GM23338 (cell line): ENCODE results near the gene SIRPA. TPM values are rescaled to one million over a fixed set of nuclear protein-coding genes. Genes with fewer than 3 reads are reported as not detected.
A peak's percentile ranks its signal among the peaks of the same experiment; 100 is the strongest.
"Not testable (repeated sequence)": the region's sequence is repeated elsewhere in the genome, so short reads cannot be mapped to it uniquely, and the experiment has no call there.

Experiments
- ATAC-seq: fragments of 200-7000 bp; cut with Tn5 transposase; 3 replicates; pipeline ENCODE4 v1.9.1; 2020
- DNase-seq: peaks from one replicate; pipeline ENCODE4 v3.0.0-alpha.2; 2015; ENCODE audit warnings: low spot score
- H2AFZ ChIP-seq: fragments of 200-600 bp; sonication (generic); 2 replicates; pipeline ENCODE4 v1.8.0; 2016; ENCODE audit warnings: antibody characterized with exemption, mild to moderate bottlenecking, moderate library complexity
- H3F3A ChIP-seq: fragments of 200-600 bp; sonication (generic); replicated peaks from 2 replicates; pipeline ENCODE4 v1.8.0; 2017; ENCODE audit warnings: antibody characterized with exemption, mixed run types, low read depth
- H3K27ac ChIP-seq: fragments of 200-600 bp; sonication (generic); 2 replicates; pipeline ENCODE4 v1.6.1; 2016; ENCODE audit warnings: low read depth
- H3K27me3 ChIP-seq: fragments of 200-600 bp; sonication (generic); 2 replicates; pipeline ENCODE4 v1.8.0; 2016; ENCODE audit warnings: mild to moderate bottlenecking, mixed run types, moderate library complexity; ENCODE audit not compliant: insufficient read depth
- H3K36me3 ChIP-seq: fragments of 200-600 bp; sonication (generic); 2 replicates; pipeline ENCODE4 v1.8.0; 2016; ENCODE audit warnings: mild to moderate bottlenecking; ENCODE audit not compliant: insufficient read depth
- H3K4me1 ChIP-seq: fragments of 200-600 bp; sonication (generic); 2 replicates; pipeline ENCODE4 v1.8.0; 2016; ENCODE audit warnings: mild to moderate bottlenecking, moderate library complexity; ENCODE audit not compliant: insufficient read depth
- H3K4me2 ChIP-seq: fragments of 200-600 bp; sonication (generic); 2 replicates; pipeline ENCODE4 v1.7.1; 2017; ENCODE audit warnings: mixed run types
- H3K4me3 ChIP-seq: fragments of 200-600 bp; sonication (generic); 2 replicates; pipeline ENCODE4 v1.6.1; 2016; ENCODE audit warnings: mixed run types
- H3K79me2 ChIP-seq: fragments of 200-600 bp; sonication (generic); replicated peaks from 2 replicates; pipeline ENCODE4 v1.8.0; 2017; ENCODE audit warnings: mild to moderate bottlenecking; ENCODE audit not compliant: insufficient read depth
- H3K9me2 ChIP-seq: fragments of 200-600 bp; sonication (generic); 2 replicates; pipeline ENCODE4 v1.8.0; 2017; ENCODE audit not compliant: insufficient read depth
- H4K20me1 ChIP-seq: fragments of 200-600 bp; sonication (generic); replicated peaks from 2 replicates; pipeline ENCODE4 v1.8.0; 2017; ENCODE audit warnings: mild to moderate bottlenecking; ENCODE audit not compliant: insufficient read depth
- H3K27ac Mint-ChIP-seq: 2 replicates; pipeline ENCODE4 v1.8.0; 2020; ENCODE audit warnings: inconsistent platforms, mild to moderate bottlenecking, moderate library complexity, mixed read lengths
- H3K27me3 Mint-ChIP-seq: 3 replicates; pipeline ENCODE4 v1.8.0; 2022; ENCODE audit warnings: low read depth, mild to moderate bottlenecking, moderate library complexity, mixed read lengths, inconsistent platforms; ENCODE audit not compliant: insufficient read depth, poor library complexity
- H3K36me3 Mint-ChIP-seq: 3 replicates; pipeline ENCODE4 v1.8.0; 2021; ENCODE audit warnings: low read depth, mild to moderate bottlenecking, inconsistent platforms, moderate library complexity, mixed read lengths
- H3K4me1 Mint-ChIP-seq: 3 replicates; pipeline ENCODE4 v1.8.0; 2020; ENCODE audit warnings: mild to moderate bottlenecking, inconsistent platforms, mixed read lengths
- H3K4me3 Mint-ChIP-seq: 3 replicates; pipeline ENCODE4 v1.8.0; 2021; ENCODE audit warnings: moderate library complexity, mild to moderate bottlenecking, inconsistent platforms, mixed read lengths
- H3K9me3 Mint-ChIP-seq: 3 replicates; pipeline ENCODE4 v1.8.0; 2020; ENCODE audit warnings: moderate library complexity, mild to moderate bottlenecking, inconsistent platforms, mixed read lengths
- EZH2 ChIP-seq: fragments of 200-600 bp; sonication (generic); IDR thresholded peaks from one replicate; pipeline ENCODE4 v1.8.0; 2017; ENCODE audit warnings: antibody characterized with exemption, mild to moderate bottlenecking, low read depth; ENCODE audit not compliant: unreplicated experiment
- JUNB ChIP-seq: IDR thresholded peaks from one replicate; pipeline ENCODE4 v1.6.1; 2016; ENCODE audit warnings: antibody characterized with exemption; ENCODE audit not compliant: unreplicated experiment
- NANOG ChIP-seq: IDR thresholded peaks from 2 replicates; pipeline ENCODE4 v1.6.1; 2016; ENCODE audit warnings: antibody characterized with exemption, borderline replicate concordance
- STAT1 ChIP-seq: IDR thresholded peaks from one replicate; pipeline ENCODE4 v1.6.1; 2016; ENCODE audit warnings: antibody characterized with exemption; ENCODE audit not compliant: unreplicated experiment
- ZNF114 ChIP-seq: fragments of 250-450 bp; sonication (Bioruptor Pico); IDR thresholded peaks from 2 replicates; pipeline ENCODE4 v1.5.0; 2020; ENCODE audit warnings: mild to moderate bottlenecking, moderate library complexity
- ZNF331 ChIP-seq: fragments of 250-450 bp; sonication (Bioruptor Pico); IDR thresholded peaks from 2 replicates; pipeline ENCODE4 v1.5.0; 2020; ENCODE audit warnings: low read depth, mild to moderate bottlenecking, moderate library complexity
- ZNF462 ChIP-seq: fragments of 250-450 bp; sonication (Bioruptor Pico); IDR thresholded peaks from 2 replicates; pipeline ENCODE4 v1.5.0; 2020; ENCODE audit warnings: mild to moderate bottlenecking, moderate library complexity
- polyA plus RNA-seq: library from polyadenylated mRNA; unstranded; fragments of >200 nt; fragmentation: Nextera tagmentation; extraction: Ambion mirVana; gene quantifications from 2 replicates; pipeline ENCODE4 v1.2.1, GENCODE V29; 2016
- total RNA-seq: library from RNA; depleted of rRNA; stranded (reverse); fragments of >200 nt; shearing (Covaris generic); gene quantifications from 2 replicates; pipeline ENCODE4 v1.2.3, GENCODE V29; 2014

SIRPA gene
- total and polyA plus RNA-seq, 2 experiments from 2014 or later, result 1.2 to 2.9 TPM

DNA sequence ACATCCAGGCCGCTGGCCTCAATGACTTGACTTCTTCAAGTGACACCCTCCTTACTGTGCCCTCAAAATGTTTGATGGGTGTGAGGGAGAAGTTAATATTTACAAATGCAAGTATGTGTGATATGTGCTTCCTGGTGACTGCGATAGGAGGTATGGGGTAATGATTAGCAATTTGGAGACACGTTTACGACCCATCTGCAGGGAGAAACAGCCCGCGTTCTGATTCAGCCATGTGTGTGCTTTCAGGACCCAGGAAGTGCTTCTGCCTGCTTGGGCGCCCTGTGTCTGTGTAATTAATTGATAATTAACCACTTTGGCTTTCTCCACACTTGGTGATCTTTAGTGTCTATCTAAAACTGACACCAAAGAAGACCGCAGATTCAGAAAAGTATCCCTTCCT is 25.0 kb downstream of the SIRPA start:
- H3K27me3 Mint-ChIP-seq, result peaks cover 3% of the 10 kb centered on the region
- no peak for TF ChIP-seq ZNF114 (CRISPR knock-in tag)
- ATAC-seq (no peak), DNase-seq (no peak)
- no peak overlapping the region for H3K4me3 Mint-ChIP-seq
- Histone ChIP-seq H3K9me2 (no peaks in the 10 kb centered on the region), H3K4me3 (no peak overlapping the region), H3K4me1 (no peaks in the 10 kb centered on the region), H4K20me1 (no peaks in the 10 kb centered on the region), H3K36me3 (no peaks in the 10 kb centered on the region), H3K79me2 (no peaks in the 10 kb centered on the region), H3K27me3 (no peaks in the 10 kb centered on the region), H3K27ac (no peak overlapping the region), H2AFZ (no peak overlapping the region), H3F3A (no peaks in the 10 kb centered on the region), H3K4me2 (no peak overlapping the region)
- H3K9me3 Mint-ChIP-seq, result no peaks in the 10 kb centered on the region; the same call in 2 of the 3 replicates
- H3K36me3 Mint-ChIP-seq, result peaks cover 4% of the 10 kb centered on the region; the same call in 2 of the 3 replicates
- peaks cover 23% of the 10 kb centered on the region for H3K4me1 Mint-ChIP-seq
- H3K27ac Mint-ChIP-seq, result no peak overlapping the region

GRCh38 chr20:1920826-1921225 is 25.6 kb downstream of the SIRPA start:
- Mint-ChIP-seq H3K36me3 (peaks cover 4% of the 10 kb centered on the region; the same call in 2 of the 3 replicates), H3K9me3 (no peaks in the 10 kb centered on the region; the same call in 2 of the 3 replicates), H3K27me3 (peaks cover 3% of the 10 kb centered on the region), H3K4me3 (no peak overlapping the region), H3K4me1 (peaks cover 23% of the 10 kb centered on the region), H3K27ac (no peak overlapping the region)
- Histone ChIP-seq H3K27me3 (no peaks in the 10 kb centered on the region), H4K20me1 (no peaks in the 10 kb centered on the region), H3F3A (no peaks in the 10 kb centered on the region), H3K79me2 (no peaks in the 10 kb centered on the region), H3K9me2 (no peaks in the 10 kb centered on the region), H3K36me3 (no peaks in the 10 kb centered on the region), H3K4me3 (no peak overlapping the region), H3K27ac (no peak overlapping the region), H3K4me2 (no peak overlapping the region), H2AFZ (no peak overlapping the region), H3K4me1 (no peaks in the 10 kb centered on the region)
- DNase-seq (no peak), ATAC-seq (no peak)
- no peak for TF ChIP-seq JUNB
- TF ChIP-seq ZNF462, result no peak
- no peak for TF ChIP-seq STAT1
- TF ChIP-seq ZNF331 (CRISPR knock-in tag), result no peak
- no peak for TF ChIP-seq ZNF114 (CRISPR knock-in tag)
- TF ChIP-seq NANOG, result no peak
- TF ChIP-seq EZH2, result no peak

DNA sequence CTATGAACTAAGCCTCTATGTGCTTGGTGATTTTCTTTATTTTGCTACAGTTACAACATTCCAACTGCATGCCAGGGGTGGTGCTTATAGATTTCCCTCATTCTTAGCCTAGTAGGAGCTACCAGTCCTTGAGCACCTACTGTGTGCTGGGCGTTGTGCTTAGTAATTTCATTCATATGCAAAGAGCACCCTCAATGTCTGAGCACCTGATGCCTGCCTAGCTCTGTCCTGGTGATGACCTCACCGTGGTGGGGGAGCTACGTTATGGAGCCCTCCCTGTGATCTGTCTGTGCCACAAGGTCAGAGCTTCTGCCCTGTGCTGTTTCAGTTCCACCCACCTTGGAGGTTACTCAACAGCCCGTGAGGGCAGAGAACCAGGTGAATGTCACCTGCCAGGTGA is 26.8 kb downstream of the SIRPA start:
- H3K4me2 ChIP-seq, H3K9me3 Mint-ChIP-seq, H3K27me3 Mint-ChIP-seq, H3K27ac Mint-ChIP-seq, H3K4me1 ChIP-seq, H3K4me3 ChIP-seq, H3K4me3 Mint-ChIP-seq, H3K9me2 ChIP-seq, H3K36me3 ChIP-seq, H2AFZ ChIP-seq, DNase-seq, H3K27me3 ChIP-seq, H3K36me3 Mint-ChIP-seq, H4K20me1 ChIP-seq, H3K27ac ChIP-seq, H3F3A ChIP-seq, H3K79me2 ChIP-seq: not testable (repeated sequence)
- ATAC-seq, result peak; percentile 73
- H3K4me1 Mint-ChIP-seq, result peaks cover 23% of the 10 kb centered on the region
